ENCODE data around the gene LSM2. TPM values are rescaled to one million over a fixed set of nuclear protein-coding genes. Genes with fewer than 3 reads are reported as not detected.

LSM2 gene
- total RNA-seq, 1 experiment from 2014 or later, result 56.3 TPM

- Mint-ChIP-seq H3K4me3 (ENCODE audit: unreplicated experiment) (no peak overlapping the region), H3K9me3 (ENCODE audit: unreplicated experiment) (no peaks in the 10 kb centered on the region), H3K4me1 (ENCODE audit: low read depth, unreplicated experiment) (no peaks in the 10 kb centered on the region), H3K36me3 (ENCODE audit: insufficient read depth, unreplicated experiment) (peaks cover 6% of the 10 kb centered on the region), H3K27me3 (ENCODE audit: insufficient read depth, unreplicated experiment) (no peaks in the 10 kb centered on the region), H3K27ac (ENCODE audit: unreplicated experiment) (no peak overlapping the region)
- BruUV-seq (replicated peaks), result no TSS peak
- Histone ChIP-seq H3K27me3 (replicated peaks; ENCODE audit: control insufficient read depth, insufficient read depth, low read length) (no peaks in the 10 kb centered on the region), H3K36me3 (ENCODE audit: control insufficient read depth, insufficient read depth, low read length) (peaks cover 3% of the 10 kb centered on the region; the same call in 1 of the 2 replicates), H3K4me3 (ENCODE audit: low read depth, low read length) (no peak overlapping the region), H3K9me3 (no peaks in the 10 kb centered on the region), H3K4me1 (no peaks in the 10 kb centered on the region)
- ChIA-PET POLR2A (interaction anchor here (0.6 to 1.5 kb wide), 3 partner anchors 12 to 219 kb away, joined by 5 to 13 read pairs (median 5); partner anchors contain the start of genes LY6G5B and MSH5), CTCF (interaction anchor here (0.8 kb wide), 1 partner anchor 17 kb away, joined by 3 read pairs; no protein-coding TSS in a partner anchor)
- TF ChIP-seq, protein P1, sequence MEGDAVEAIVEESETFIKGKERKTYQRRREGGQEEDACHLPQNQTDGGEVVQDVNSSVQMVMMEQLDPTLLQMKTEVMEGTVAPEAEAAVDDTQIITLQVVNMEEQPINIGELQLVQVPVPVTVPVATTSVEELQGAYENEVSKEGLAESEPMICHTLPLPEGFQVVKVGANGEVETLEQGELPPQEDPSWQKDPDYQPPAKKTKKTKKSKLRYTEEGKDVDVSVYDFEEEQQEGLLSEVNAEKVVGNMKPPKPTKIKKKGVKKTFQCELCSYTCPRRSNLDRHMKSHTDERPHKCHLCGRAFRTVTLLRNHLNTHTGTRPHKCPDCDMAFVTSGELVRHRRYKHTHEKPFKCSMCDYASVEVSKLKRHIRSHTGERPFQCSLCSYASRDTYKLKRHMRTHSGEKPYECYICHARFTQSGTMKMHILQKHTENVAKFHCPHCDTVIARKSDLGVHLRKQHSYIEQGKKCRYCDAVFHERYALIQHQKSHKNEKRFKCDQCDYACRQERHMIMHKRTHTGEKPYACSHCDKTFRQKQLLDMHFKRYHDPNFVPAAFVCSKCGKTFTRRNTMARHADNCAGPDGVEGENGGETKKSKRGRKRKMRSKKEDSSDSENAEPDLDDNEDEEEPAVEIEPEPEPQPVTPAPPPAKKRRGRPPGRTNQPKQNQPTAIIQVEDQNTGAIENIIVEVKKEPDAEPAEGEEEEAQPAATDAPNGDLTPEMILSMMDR (IDR thresholded peaks at IDR 0.05; ENCODE audit: insufficient read depth in 1 of 2, low read depth in 1 of 2, low read length in 1 of 2, severe bottlenecking in 1 of 2, unreplicated experiment in 1 of 2), result no peak
- DNase-seq, result no peak
- intact Hi-C loops (cut with micrococcal nuclease; ENCODE audit: unreplicated experiment), result no loop called here
Measured at GRCh38 chr6:31752739-31753319, 53.9 kb downstream of the LSM2 start.

GRCh38 chr6:31750411-31751022 is 56.2 kb downstream of the LSM2 start:
- TF ChIP-seq, protein P1 (IDR thresholded peaks at IDR 0.05; ENCODE audit: insufficient read depth in 1 of 2, low read depth in 1 of 2, low read length in 1 of 2, severe bottlenecking in 1 of 2, unreplicated experiment in 1 of 2), result no peak
- Mint-ChIP-seq H3K27me3 (ENCODE audit: insufficient read depth, unreplicated experiment) (no peaks in the 10 kb centered on the region), H3K36me3 (ENCODE audit: insufficient read depth, unreplicated experiment) (peaks cover 17% of the 10 kb centered on the region), H3K27ac (ENCODE audit: unreplicated experiment) (no peak overlapping the region), H3K4me3 (ENCODE audit: unreplicated experiment) (no peak overlapping the region), H3K9me3 (ENCODE audit: unreplicated experiment) (no peaks in the 10 kb centered on the region), H3K4me1 (ENCODE audit: low read depth, unreplicated experiment) (peaks cover 6% of the 10 kb centered on the region)
- Histone ChIP-seq H3K9me3 (no peaks in the 10 kb centered on the region), H3K36me3 (ENCODE audit: control insufficient read depth, insufficient read depth, low read length) (peaks cover 5% of the 10 kb centered on the region; the same call in 1 of the 2 replicates), H3K4me1 (peaks cover 8% of the 10 kb centered on the region), H3K27me3 (replicated peaks; ENCODE audit: control insufficient read depth, insufficient read depth, low read length) (no peaks in the 10 kb centered on the region), H3K4me3 (ENCODE audit: low read depth, low read length) (no peak overlapping the region)
- no peak for DNase-seq
- BruUV-seq (replicated peaks), result no TSS peak
- intact Hi-C loops (cut with micrococcal nuclease; ENCODE audit: unreplicated experiment), result no loop called here
- ChIA-PET CTCF (no interaction called here), POLR2A (no interaction called here)

DNA sequence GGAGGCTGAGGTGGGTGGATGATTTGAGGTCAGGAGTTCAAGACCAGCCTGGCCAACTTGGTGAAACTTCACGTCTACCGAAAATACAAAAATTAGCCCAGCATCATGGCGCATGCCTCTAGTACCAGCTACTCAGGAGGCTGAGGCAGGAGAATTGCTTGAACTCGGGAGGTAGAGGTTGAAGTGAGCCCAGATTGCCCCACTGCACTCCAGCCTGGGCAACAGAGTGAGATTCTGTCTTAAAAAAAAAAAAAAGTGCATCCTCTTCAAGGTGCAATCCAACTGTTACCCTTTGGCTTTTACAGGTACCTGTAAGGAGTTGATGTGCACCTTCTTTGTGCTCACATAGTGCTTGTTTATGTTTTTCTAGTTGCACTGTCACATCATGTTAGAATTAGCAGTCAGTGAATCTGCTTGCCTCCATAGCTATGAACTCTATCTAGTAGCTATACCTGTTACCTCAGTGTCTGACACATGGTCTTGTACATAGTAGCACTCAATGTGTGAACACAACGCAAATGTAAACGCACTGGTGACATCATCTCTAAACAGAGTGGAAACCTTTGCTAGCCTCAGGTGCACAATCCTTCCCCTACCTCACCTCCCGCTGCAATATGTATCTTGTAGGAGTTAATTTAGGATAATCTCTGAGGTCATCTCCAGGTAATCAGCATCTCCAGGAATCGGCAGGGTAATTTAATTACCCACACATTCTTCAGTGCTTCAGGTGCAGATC is 57.3 kb downstream of the LSM2 start:
- no peaks in the 10 kb centered on the region for H3K9me3 ChIP-seq
- Mint-ChIP-seq H3K27ac (ENCODE audit: unreplicated experiment) (peak overlapping the region; percentile 33), H3K36me3 (ENCODE audit: insufficient read depth, unreplicated experiment) (peaks cover 22% of the 10 kb centered on the region), H3K4me1 (ENCODE audit: low read depth, unreplicated experiment) (peaks cover 6% of the 10 kb centered on the region), H3K9me3 (ENCODE audit: unreplicated experiment) (no peaks in the 10 kb centered on the region), H3K27me3 (ENCODE audit: insufficient read depth, unreplicated experiment) (no peaks in the 10 kb centered on the region), H3K4me3 (ENCODE audit: unreplicated experiment) (no peak overlapping the region)
- no TSS peak for BruUV-seq (replicated peaks)
- intact Hi-C loops (cut with micrococcal nuclease; ENCODE audit: unreplicated experiment), result no loop called here
- peaks cover 5% of the 10 kb centered on the region; the same call in 1 of the 2 replicates for H3K36me3 ChIP-seq (ENCODE audit: control insufficient read depth, insufficient read depth, low read length)
- no peak overlapping the region for H3K4me3 ChIP-seq (ENCODE audit: low read depth, low read length)
- ChIA-PET CTCF (interaction anchor here (0.6 kb wide), 1 partner anchor 18 kb away, joined by 8 read pairs; no protein-coding TSS in a partner anchor), POLR2A (interaction anchor here (0.5 kb wide), 1 partner anchor 78 kb away, joined by 3 read pairs; the partner anchor contains the start of gene HSPA1B)
- DNase-seq, result no peak
- TF ChIP-seq, protein P1 (IDR thresholded peaks at IDR 0.05; ENCODE audit: insufficient read depth in 1 of 2, low read depth in 1 of 2, low read length in 1 of 2, severe bottlenecking in 1 of 2, unreplicated experiment in 1 of 2), result no peak
- H3K27me3 ChIP-seq (replicated peaks; ENCODE audit: control insufficient read depth, insufficient read depth, low read length), result no peaks in the 10 kb centered on the region
- H3K4me1 ChIP-seq, result peaks cover 8% of the 10 kb centered on the region

Data from Caco-2 (cell line).